AG04449 (cell line): ENCODE results near the gene RPGRIP1L.

Experiments
- CTCF ChIA-PET: fragments of 350-600 bp; formaldehyde crosslinking; extraction: SDS; loops from one replicate; lab custom pipeline; 2021; ENCODE audit warnings: antibody characterized with exemption; lab: Yijun Ruan, JAX
- POLR2A ChIA-PET: fragments of 400-600, 350-600 bp; formaldehyde crosslinking; extraction: SDS; loops from one replicate; lab custom pipeline; 2020; ENCODE audit warnings: antibody characterized with exemption, inconsistent platforms; lab: Yijun Ruan, JAX
- DNase-seq: peaks from one replicate; pipeline ENCODE4 v3.0.0-alpha.2; 2010; ENCODE audit warnings: low read depth, low spot score
- H3K4me3 ChIP-seq: 2 replicates; pipeline ENCODE4 v1.5.1; 2011; ENCODE audit warnings: low read depth, mild to moderate bottlenecking, control low read depth, low read length
- CTCF ChIP-seq: IDR thresholded peaks from one replicate; pipeline ENCODE4 v1.5.1; 2011; ENCODE audit warnings: mild to moderate bottlenecking, moderate library complexity, low read length, control low read depth, inconsistent platforms; ENCODE audit not compliant: insufficient read depth; ENCODE audit errors: missing control alignments

The RPGRIP1L gene

GRCh38 chr16:53600616-53601015 is 103.0 kb downstream of the RPGRIP1L start:
- ChIA-PET CTCF (interaction anchor here (1.0 kb wide), 1 partner anchor 81 kb away, joined by 3 read pairs; no protein-coding TSS in a partner anchor), POLR2A (no interaction called here)
- DNase-seq = no peak
- no peak for TF ChIP-seq CTCF
- no peak overlapping the region for H3K4me3 ChIP-seq

DNA sequence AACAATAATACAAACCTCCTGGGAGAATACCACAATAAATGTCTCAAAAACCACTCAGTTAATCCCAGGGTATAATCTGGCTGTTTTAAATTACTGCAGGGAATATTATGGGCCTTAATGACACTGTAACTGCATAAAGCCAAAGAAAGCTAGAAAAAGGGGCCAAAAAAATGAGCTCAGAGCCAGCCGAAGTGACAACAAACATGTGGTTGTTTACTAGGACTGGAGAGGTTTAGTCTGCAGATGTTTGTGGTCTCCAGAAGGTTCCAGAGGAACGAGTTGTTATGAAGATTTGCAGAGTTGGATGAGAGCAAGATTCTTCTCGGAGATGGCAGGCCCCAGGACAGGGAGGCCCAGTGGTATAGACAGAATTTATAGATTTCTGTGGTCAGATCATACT is 103.5 kb downstream of the RPGRIP1L start:
- no peak for TF ChIP-seq CTCF
- ChIA-PET POLR2A (no interaction called here), CTCF (interaction anchor here (1.0 kb wide), 1 partner anchor 82 kb away, joined by 3 read pairs; no protein-coding TSS in a partner anchor)
- no peak for DNase-seq
- H3K4me3 ChIP-seq = no peak overlapping the region

DNA sequence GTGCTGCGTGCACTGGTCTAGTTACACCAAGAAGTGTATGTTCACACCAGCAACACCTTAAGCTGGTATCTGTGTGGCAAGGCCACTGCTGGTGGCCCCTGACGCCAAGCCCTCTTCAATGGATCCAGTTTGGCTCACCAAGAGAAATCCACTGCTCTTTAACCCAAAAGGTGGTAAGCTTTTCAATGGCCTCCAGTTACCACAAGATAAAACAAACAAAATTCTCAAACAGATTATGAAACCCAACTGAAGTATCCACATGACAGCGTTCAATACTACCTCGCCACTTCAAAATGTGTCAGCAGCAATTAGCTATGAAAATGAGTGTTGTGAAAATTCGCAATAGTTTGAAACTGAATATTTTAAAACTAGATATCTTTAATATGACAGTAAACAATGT is 104.1 kb downstream of the RPGRIP1L start:
- DNase-seq = no peak
- no peak for TF ChIP-seq CTCF
- CTCF ChIA-PET = no interaction called here
- POLR2A ChIA-PET = no interaction called here
- no peak overlapping the region for H3K4me3 ChIP-seq

DNA sequence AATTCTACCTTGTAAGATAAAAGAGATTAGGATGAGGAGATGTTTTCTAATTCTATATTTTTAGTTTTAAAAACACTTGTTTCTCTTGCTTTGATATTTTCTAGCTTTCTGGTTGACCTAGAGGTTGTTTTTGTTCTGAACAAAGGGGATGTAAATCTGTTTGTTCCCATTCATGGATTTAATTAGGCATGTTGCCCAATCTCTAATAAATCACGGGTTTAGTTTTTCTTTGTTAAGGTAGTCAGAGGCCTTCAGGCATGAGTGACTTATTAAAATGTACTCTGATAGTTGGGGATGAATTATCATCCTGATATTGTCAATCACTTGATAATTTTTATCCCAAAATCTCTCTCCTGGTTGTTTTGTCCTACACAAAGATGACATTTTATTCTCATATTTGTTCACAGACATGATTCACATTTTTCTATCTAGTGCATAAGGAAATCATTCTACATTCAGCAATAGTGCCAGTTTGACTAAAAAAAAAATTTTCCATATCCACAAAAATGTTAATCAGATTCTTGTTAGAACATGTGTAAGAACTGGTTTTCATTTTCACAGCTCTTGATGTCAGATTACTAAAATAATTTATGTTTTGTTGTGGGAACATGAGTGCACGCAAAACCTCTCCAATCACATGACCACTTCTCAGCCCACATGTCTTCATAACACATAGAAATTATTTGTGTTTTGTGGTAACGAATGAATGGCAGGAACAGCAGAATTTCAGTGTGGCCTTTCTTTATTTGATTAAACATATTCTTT is 105.0 kb downstream of the RPGRIP1L start:
- CTCF ChIA-PET = no interaction called here

GRCh38 chr16:53597776-53598175 is 105.9 kb downstream of the RPGRIP1L start:
- POLR2A ChIA-PET = no interaction called here
- TF ChIP-seq CTCF = no peak
- H3K4me3 ChIP-seq = no peak overlapping the region
- CTCF ChIA-PET = no interaction called here
- DNase-seq = no peak

More for the DNA sequence above, 105.0 kb downstream of the RPGRIP1L start:
- no peak overlapping the region for H3K4me3 ChIP-seq
- no peak for DNase-seq
- POLR2A ChIA-PET = no interaction called here
- TF ChIP-seq CTCF = no peak

GRCh38 chr16:53588081-53588648 is 115.5 kb downstream of the RPGRIP1L start:
- ChIA-PET POLR2A (no interaction called here), CTCF (no interaction called here)
- no peak for DNase-seq
- no peak overlapping the region for H3K4me3 ChIP-seq
- TF ChIP-seq CTCF = no peak
